H9 (cell line): Measurements from ENCODE around the gene KIF23. TPM values are rescaled to one million over a fixed set of nuclear protein-coding genes. Genes with fewer than 3 reads are reported as not detected.

Experiments used
- DNase-seq: peaks from one replicate; pipeline ENCODE4 v3.0.0-alpha.2; 2017
- H2AFZ ChIP-seq: one replicate; pipeline ENCODE4 v1.6.1; 2013; ENCODE audit warnings: mild to moderate bottlenecking, low read length, control low read depth, moderate library complexity
- H2AK5ac ChIP-seq: 2 replicates; pipeline ENCODE4 v1.6.1; 2013; ENCODE audit warnings: low read length, control low read depth, mixed read lengths; ENCODE audit not compliant: insufficient read length
- H2BK120ac ChIP-seq: one replicate; pipeline ENCODE4 v1.6.1; 2013; ENCODE audit warnings: low read depth, mild to moderate bottlenecking, low read length, control low read depth, inconsistent platforms; ENCODE audit not compliant: poor library complexity, severe bottlenecking
- H2BK12ac ChIP-seq: 2 replicates; pipeline ENCODE4 v1.6.1; 2013; ENCODE audit warnings: low read length, control low read depth, mixed read lengths, low read depth; ENCODE audit not compliant: insufficient read length
- H2BK15ac ChIP-seq: 2 replicates; pipeline ENCODE4 v1.6.1; 2013; ENCODE audit warnings: low read depth, low read length, control low read depth
- H2BK20ac ChIP-seq: one replicate; pipeline ENCODE4 v1.6.1; 2013; ENCODE audit warnings: low read depth, mild to moderate bottlenecking, low read length, control low read depth, inconsistent platforms; ENCODE audit not compliant: poor library complexity, severe bottlenecking
- H2BK5ac ChIP-seq: 2 replicates; pipeline ENCODE4 v1.6.1; 2013; ENCODE audit warnings: low read length, control low read depth, mixed read lengths; ENCODE audit not compliant: insufficient read length
- H3K14ac ChIP-seq: 2 replicates; pipeline ENCODE4 v1.6.1; 2013; ENCODE audit warnings: low read length, control low read depth; ENCODE audit not compliant: insufficient read depth
- H3K18ac ChIP-seq: 2 replicates; pipeline ENCODE4 v1.6.1; 2013; ENCODE audit warnings: low read depth, mild to moderate bottlenecking, mixed read lengths, low read length, control low read depth; ENCODE audit not compliant: insufficient read length
- H3K23ac ChIP-seq: 2 replicates; pipeline ENCODE4 v1.6.1; 2013; ENCODE audit warnings: low read length, control low read depth, mixed read lengths, low read depth; ENCODE audit not compliant: insufficient read length
- H3K23me2 ChIP-seq: 2 replicates; pipeline ENCODE4 v1.6.1; 2013; ENCODE audit warnings: low read depth, mild to moderate bottlenecking, mixed read lengths, low read length, control low read depth; ENCODE audit not compliant: insufficient read length, poor library complexity, severe bottlenecking
- H3K27ac ChIP-seq: 2 replicates; pipeline ENCODE4 v1.5.1; 2013; ENCODE audit warnings: low read length, control low read depth, mixed read lengths, low read depth; ENCODE audit not compliant: insufficient read length
- H3K27me3 ChIP-seq: 2 replicates; pipeline ENCODE4 v1.6.1; 2013; ENCODE audit warnings: low read length, control low read depth, inconsistent platforms; ENCODE audit not compliant: insufficient read depth
- H3K4ac ChIP-seq: 2 replicates; pipeline ENCODE4 v1.6.1; 2013; ENCODE audit warnings: low read depth, mild to moderate bottlenecking, control low read depth, inconsistent platforms, low read length, moderate library complexity
- H3K4me1 ChIP-seq: 2 replicates; pipeline ENCODE4 v1.6.1; 2013; ENCODE audit warnings: low read length, control low read depth, inconsistent platforms; ENCODE audit not compliant: insufficient read depth
- H3K4me2 ChIP-seq: 2 replicates; pipeline ENCODE4 v1.6.1; 2013; ENCODE audit warnings: low read length, control low read depth, mixed read lengths; ENCODE audit not compliant: insufficient read length, insufficient read depth
- H3K56ac ChIP-seq: 2 replicates; pipeline ENCODE4 v1.6.1; 2013; ENCODE audit warnings: low read depth, mild to moderate bottlenecking, mixed read lengths, low read length, control low read depth; ENCODE audit not compliant: insufficient read length
- H3K79me1 ChIP-seq: 2 replicates; pipeline ENCODE4 v1.6.1; 2013; ENCODE audit warnings: low read depth, mild to moderate bottlenecking, moderate library complexity, low read length, control low read depth, inconsistent platforms; ENCODE audit not compliant: insufficient read depth, poor library complexity, severe bottlenecking
- H3K79me2 ChIP-seq: 2 replicates; pipeline ENCODE4 v1.6.1; 2013; ENCODE audit warnings: low read length, control low read depth, inconsistent platforms; ENCODE audit not compliant: insufficient read depth
- H3K9ac ChIP-seq: 2 replicates; pipeline ENCODE4 v1.6.1; 2013; ENCODE audit warnings: low read length, control low read depth, mixed read lengths; ENCODE audit not compliant: insufficient read length; ENCODE audit errors: extremely low read depth
- H3K9me3 ChIP-seq: one replicate; pipeline ENCODE4 v1.6.1; 2013; ENCODE audit warnings: low read depth, low read length, inconsistent platforms; ENCODE audit not compliant: control insufficient read depth
- H3T11ph ChIP-seq: one replicate; pipeline ENCODE4 v1.6.1; 2013; ENCODE audit warnings: mild to moderate bottlenecking, low read length, control low read depth, inconsistent platforms
- H4K20me1 ChIP-seq: one replicate; pipeline ENCODE4 v1.6.1; 2013; ENCODE audit not compliant: control insufficient read depth, insufficient read length, insufficient read depth
- H4K5ac ChIP-seq: 2 replicates; pipeline ENCODE4 v1.6.1; 2013; ENCODE audit warnings: low read depth, mild to moderate bottlenecking, mixed read lengths, low read length, control low read depth; ENCODE audit not compliant: insufficient read length
- H4K8ac ChIP-seq: replicated peaks from 2 replicates; pipeline ENCODE4 v1.6.1; 2013; ENCODE audit warnings: low read length, control low read depth, mixed read lengths, low read depth; ENCODE audit not compliant: insufficient read length
- H4K91ac ChIP-seq: 2 replicates; pipeline ENCODE4 v1.6.1; 2013; ENCODE audit warnings: low read depth, mild to moderate bottlenecking, moderate library complexity, mixed read lengths, low read length, control low read depth; ENCODE audit not compliant: insufficient read length
- H3K27ac Mint-ChIP-seq, 3 experiments: 2 replicates in 2 of 3; 3 replicates in 1 of 3; pipeline ENCODE4 v1.8.0; 2020 to 2021; ENCODE audit warnings: mixed read lengths in 3 of 3, mild to moderate bottlenecking in 1 of 3, moderate library complexity in 1 of 3
- H3K27me3 Mint-ChIP-seq: 2 replicates; pipeline ENCODE4 v1.8.0; 2021; ENCODE audit warnings: low read depth, mild to moderate bottlenecking, moderate library complexity, mixed read lengths
- H3K36me3 Mint-ChIP-seq, 3 experiments: 2 replicates in 2 of 3; 3 replicates in 1 of 3; pipeline ENCODE4 v1.8.0; 2020 to 2021; ENCODE audit warnings: low read depth in 3 of 3, mixed read lengths in 3 of 3; ENCODE audit not compliant: insufficient read depth in 1 of 3
- H3K4me1 Mint-ChIP-seq, 2 experiments: 2 replicates each; pipeline ENCODE4 v1.8.0; 2020; ENCODE audit warnings: mixed read lengths in 2 of 2
- H3K4me3 Mint-ChIP-seq, 2 experiments: 2 replicates in 1 of 2; 3 replicates in 1 of 2; pipeline ENCODE4 v1.8.0; 2020 to 2021; ENCODE audit warnings: mild to moderate bottlenecking in 2 of 2, mixed read lengths in 2 of 2, moderate library complexity in 1 of 2
- H3K9me3 Mint-ChIP-seq, 2 experiments: 2 replicates in 1 of 2; 3 replicates in 1 of 2; pipeline ENCODE4 v1.8.0; 2020; ENCODE audit warnings: mild to moderate bottlenecking in 2 of 2, mixed read lengths in 2 of 2, moderate library complexity in 1 of 2
- WGBS: extraction: QIAGEN DNeasy Blood & Tissue Kit; methylation state at CpG from one replicate; pipeline ENCODE4 v1.1.7; 2013; ENCODE audit warnings: missing lambda C conversion rate, low lambda C conversion rate, mixed read lengths; ENCODE audit not compliant: insufficient read length; ENCODE audit errors: extremely low coverage; 5-methylcytosine and 5-hydroxymethylcytosine counted together
- total RNA-seq: library from RNA; stranded (reverse); gene quantifications from 2 replicates; pipeline ENCODE4 v1.2.1, GENCODE V29; 2021
- TF ChIP-seq, protein P1 (sequence below): fragments of 200-600 bp; sonication (generic); conservative IDR thresholded peaks from 3 replicates; pipeline ENCODE4 v1.8.0; 2021; ENCODE audit warnings: antibody characterized with exemption, mild to moderate bottlenecking

KIF23 gene
- total RNA-seq, 1 experiment from 2014 or later, result 55.4 TPM

DNA sequence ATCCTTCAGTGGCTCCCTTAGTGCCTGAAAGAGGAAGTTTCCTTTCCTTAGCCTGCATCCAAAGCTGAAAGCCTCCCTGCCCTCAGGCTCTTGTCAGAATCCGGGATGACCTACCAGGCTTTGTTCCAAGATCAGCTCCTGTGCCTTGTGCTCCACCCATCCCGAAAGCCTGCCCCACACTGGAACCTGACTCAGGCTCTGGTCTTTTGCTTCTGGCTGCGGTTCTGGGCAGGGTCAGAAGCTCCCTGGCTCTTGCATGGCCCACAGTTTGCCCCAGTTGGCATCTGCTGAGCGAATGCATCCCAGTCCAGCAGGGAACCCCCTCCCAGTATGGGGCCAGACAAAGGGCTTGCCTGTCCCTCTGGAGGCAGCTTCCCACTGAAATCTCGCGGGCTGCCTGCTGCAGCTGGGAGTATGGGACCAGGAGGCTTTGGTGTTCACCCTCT is 25.9 kb upstream of the KIF23 start:
- Histone ChIP-seq H4K91ac (no peak overlapping the region), H2AK5ac (no peak overlapping the region), H2BK12ac (no peak overlapping the region), H3K27ac (no peak overlapping the region), H4K8ac (no peak overlapping the region), H3K23ac (no peak overlapping the region), H3K79me2 (no peaks in the 10 kb centered on the region), H4K20me1 (no peaks in the 10 kb centered on the region), H3K4me2 (no peak overlapping the region), H3K79me1 (no peaks in the 10 kb centered on the region), H3K18ac (no peak overlapping the region), H3K23me2 (no peaks in the 10 kb centered on the region), H3K9ac (no peak overlapping the region), H3K4ac (no peak overlapping the region), H3K9me3 (no peaks in the 10 kb centered on the region), H4K5ac (no peak overlapping the region), H3T11ph (no peak overlapping the region), H2BK15ac (no peak overlapping the region), H2BK5ac (no peak overlapping the region), H3K4me1 (0 out of 2 replicates have a peak, but pooled peaks cover under 1% of the 10 kb centered on the region), H2BK20ac (no peak overlapping the region), H3K27me3 (no peaks in the 10 kb centered on the region), H3K14ac (peak overlapping the region; percentile 13; the same call in 1 of the 2 replicates), H2AFZ (no peak overlapping the region), H3K56ac (no peak overlapping the region), H2BK120ac (no peak overlapping the region)
- Mint-ChIP-seq H3K4me3 (no peak overlapping the region), H3K27me3 (peaks cover 6% of the 10 kb centered on the region), H3K4me1 (peaks cover 5% of the 10 kb centered on the region in 2 experiments; a peak in 2 of 4 replicates), H3K27ac (no peak overlapping the region), H3K36me3 (no peaks in the 10 kb centered on the region), H3K9me3 (no peaks in the 10 kb centered on the region)
- DNase-seq, result no peak
- TF ChIP-seq, protein P1, sequence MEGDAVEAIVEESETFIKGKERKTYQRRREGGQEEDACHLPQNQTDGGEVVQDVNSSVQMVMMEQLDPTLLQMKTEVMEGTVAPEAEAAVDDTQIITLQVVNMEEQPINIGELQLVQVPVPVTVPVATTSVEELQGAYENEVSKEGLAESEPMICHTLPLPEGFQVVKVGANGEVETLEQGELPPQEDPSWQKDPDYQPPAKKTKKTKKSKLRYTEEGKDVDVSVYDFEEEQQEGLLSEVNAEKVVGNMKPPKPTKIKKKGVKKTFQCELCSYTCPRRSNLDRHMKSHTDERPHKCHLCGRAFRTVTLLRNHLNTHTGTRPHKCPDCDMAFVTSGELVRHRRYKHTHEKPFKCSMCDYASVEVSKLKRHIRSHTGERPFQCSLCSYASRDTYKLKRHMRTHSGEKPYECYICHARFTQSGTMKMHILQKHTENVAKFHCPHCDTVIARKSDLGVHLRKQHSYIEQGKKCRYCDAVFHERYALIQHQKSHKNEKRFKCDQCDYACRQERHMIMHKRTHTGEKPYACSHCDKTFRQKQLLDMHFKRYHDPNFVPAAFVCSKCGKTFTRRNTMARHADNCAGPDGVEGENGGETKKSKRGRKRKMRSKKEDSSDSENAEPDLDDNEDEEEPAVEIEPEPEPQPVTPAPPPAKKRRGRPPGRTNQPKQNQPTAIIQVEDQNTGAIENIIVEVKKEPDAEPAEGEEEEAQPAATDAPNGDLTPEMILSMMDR, result no peak
- WGBS, result no CpG with 5 or more reads among the region's 6 CpGs
